SK-N-SH (cell line): ENCODE measurements around the gene ARHGEF7. TPM values are rescaled to one million over a fixed set of nuclear protein-coding genes. Genes with fewer than 3 reads are reported as not detected.

Experiments
- CTCF ChIA-PET: fragments of 300-600, 350-600 bp; formaldehyde crosslinking; extraction: SDS; loops from one replicate; lab custom pipeline; 2021; lab: Yijun Ruan, JAX
- POLR2A ChIA-PET: fragments of 350-600 bp; sonication (Branson Sonifier 250); formaldehyde crosslinking; extraction: SDS; loops from one replicate; lab custom pipeline; 2020; ENCODE audit warnings: antibody characterized with exemption, inconsistent platforms; lab: Yijun Ruan, JAX
- DNase-seq: peaks from one replicate; pipeline ENCODE4 v3.0.0; 2012
- H2AFZ ChIP-seq: fragments of 200-600 bp; sonication (generic); 2 replicates; pipeline ENCODE4 v1.8.1; 2016; ENCODE audit warnings: antibody characterized with exemption, mild to moderate bottlenecking, low read depth
- H3F3A ChIP-seq: fragments of 200-600 bp; sonication (generic); replicated peaks from 2 replicates; pipeline ENCODE3; 2016; ENCODE audit warnings: antibody characterized with exemption, mild to moderate bottlenecking; ENCODE audit not compliant: insufficient read depth
- H3K27ac ChIP-seq, 2 experiments: fragments of 200-500 bp in 1 of 2; fragments of 200-600 bp in 1 of 2; sonication (Bioruptor generic) in 1 of 2; sonication (generic), shearing (Covaris generic) in 1 of 2; 2 replicates each; pipeline versions ENCODE4 v1.5.1 to v1.6.1; 2014 to 2016; ENCODE audit warnings: low read depth in 2 of 2, inconsistent platforms in 1 of 2, low read length in 1 of 2, mild to moderate bottlenecking in 1 of 2, mixed read lengths in 1 of 2
- H3K27me3 ChIP-seq: fragments of 200-600 bp; sonication (generic), shearing (Covaris generic); 2 replicates; pipeline ENCODE4 v1.6.1; 2016; ENCODE audit warnings: mixed run types; ENCODE audit not compliant: insufficient read depth
- H3K36me3 ChIP-seq, 2 experiments: fragments of 200-500 bp in 1 of 2; fragments of 200-600 bp in 1 of 2; sonication (Bioruptor generic) in 1 of 2; sonication (generic) in 1 of 2; replicated peaks in 1 of 2; 2 replicates each; pipeline versions ENCODE3 to v1.5.1; 2014 to 2016; ENCODE audit warnings: low read length in 1 of 2, mild to moderate bottlenecking in 1 of 2; ENCODE audit not compliant: insufficient read depth in 2 of 2, control insufficient read depth in 1 of 2
- H3K4me1 ChIP-seq, 2 experiments: fragments of 200-500 bp in 1 of 2; fragments of 200-600 bp in 1 of 2; sonication (Bioruptor generic) in 1 of 2; sonication (generic), shearing (Covaris generic) in 1 of 2; 2 replicates each; pipeline versions ENCODE4 v1.5.1 to v1.6.1; 2014 to 2016; ENCODE audit warnings: low read depth in 1 of 2, low read length in 1 of 2, mixed run types in 1 of 2; ENCODE audit not compliant: insufficient read depth in 2 of 2, control insufficient read depth in 1 of 2
- H3K4me2 ChIP-seq: fragments of 200-600 bp; sonication (generic), shearing (Covaris generic); 2 replicates; pipeline ENCODE4 v1.6.1; 2017; ENCODE audit warnings: mixed run types
- H3K4me3 ChIP-seq, 2 experiments: fragments of 200-500 bp in 1 of 2; fragments of 200-600 bp in 1 of 2; sonication (Bioruptor generic) in 1 of 2; sonication (generic), shearing (Covaris generic) in 1 of 2; 2 replicates each; pipeline versions ENCODE4 v1.5.1 to v1.8.1; 2014 to 2016; ENCODE audit warnings: low read depth in 2 of 2, inconsistent platforms in 1 of 2, low read length in 1 of 2, mild to moderate bottlenecking in 1 of 2, mixed read lengths in 1 of 2, moderate library complexity in 1 of 2
- H3K79me2 ChIP-seq: fragments of 200-600 bp; sonication (generic); 2 replicates; pipeline ENCODE4 v1.8.1; 2017; ENCODE audit warnings: mild to moderate bottlenecking; ENCODE audit not compliant: insufficient read depth
- H3K9ac ChIP-seq: fragments of 200-600 bp; sonication (generic); 2 replicates; pipeline ENCODE4 v1.6.1; 2017; ENCODE audit warnings: mixed run types
- H3K9me2 ChIP-seq: fragments of 200-600 bp; sonication (generic); 2 replicates; pipeline ENCODE4 v1.6.1; 2017; ENCODE audit warnings: mixed run types
- H3K9me3 ChIP-seq: fragments of 200-600 bp; sonication (generic); 2 replicates; pipeline ENCODE4 v1.6.1; 2017; ENCODE audit warnings: mixed run types, mild to moderate bottlenecking, moderate library complexity
- H4K20me1 ChIP-seq: fragments of 200-600 bp; sonication (generic); 2 replicates; pipeline ENCODE4 v1.6.1; 2017; ENCODE audit warnings: mild to moderate bottlenecking, mixed run types; ENCODE audit not compliant: insufficient read depth
- ELF1 ChIP-seq: IDR thresholded peaks from 2 replicates; pipeline ENCODE4 v1.4.0; 2012
- EP300 ChIP-seq, 2 experiments: IDR thresholded peaks; 2 replicates each; pipeline versions ENCODE4 v1.4.0 to v1.6.1; 2012; ENCODE audit warnings: borderline replicate concordance in 1 of 2, low read depth in 1 of 2, low read length in 1 of 2
- FOXM1 ChIP-seq: IDR thresholded peaks from 2 replicates; pipeline ENCODE4 v1.4.0; 2012; ENCODE audit warnings: low read depth, mild to moderate bottlenecking
- GABPA ChIP-seq: IDR thresholded peaks from 2 replicates; pipeline ENCODE4 v1.4.0; 2012; ENCODE audit warnings: low read depth, mild to moderate bottlenecking
- JUND ChIP-seq: IDR thresholded peaks from 2 replicates; pipeline ENCODE4 v1.4.0; 2012
- MEF2A ChIP-seq: IDR thresholded peaks from 2 replicates; pipeline ENCODE4 v1.4.0; 2012; ENCODE audit warnings: low read depth, borderline replicate concordance
- MXI1 ChIP-seq: IDR thresholded peaks from 2 replicates; pipeline ENCODE4 v1.6.1; 2012; ENCODE audit warnings: mild to moderate bottlenecking, low read depth, low read length, improper control_type of control experiment
- NFIC ChIP-seq: IDR thresholded peaks from 2 replicates; pipeline ENCODE4 v1.4.0; 2012; ENCODE audit warnings: borderline replicate concordance
- REST ChIP-seq: IDR thresholded peaks from 2 replicates; pipeline ENCODE4 v1.6.1; 2012; ENCODE audit warnings: mild to moderate bottlenecking, low read depth, low read length, moderate library complexity
- RFX5 ChIP-seq: IDR thresholded peaks from 2 replicates; pipeline ENCODE4 v1.6.1; 2012; ENCODE audit warnings: mild to moderate bottlenecking, improper control_type of control experiment, low read length
- SIN3A ChIP-seq: IDR thresholded peaks from 2 replicates; pipeline ENCODE4 v1.6.1; 2012; ENCODE audit warnings: low read depth, mild to moderate bottlenecking, low read length, moderate library complexity, borderline replicate concordance
- TAF1 ChIP-seq: IDR thresholded peaks from 2 replicates; pipeline ENCODE4 v1.6.1; 2012; ENCODE audit warnings: low read depth, mild to moderate bottlenecking, low read length, moderate library complexity, borderline replicate concordance
- TEAD4 ChIP-seq: IDR thresholded peaks from 2 replicates; pipeline ENCODE4 v1.4.0; 2012; ENCODE audit warnings: mild to moderate bottlenecking, borderline replicate concordance; ENCODE audit not compliant: insufficient read depth
- USF2 ChIP-seq: fragments of 150-350 bp; IDR thresholded peaks from 2 replicates; pipeline ENCODE4 v1.6.1; 2017; ENCODE audit warnings: antibody characterized with exemption, low read length, low read depth, borderline replicate concordance
- WGBS: methylation state at CpG from one replicate; pipeline ENCODE4 v1.1.6; 2017; ENCODE audit warnings: low lambda C conversion rate; 5-methylcytosine and 5-hydroxymethylcytosine counted together
- polyA plus RNA-seq, 3 experiments: library from polyadenylated mRNA; depleted of rRNA; stranded (reverse); fragments of >200 nt; gene quantifications; 2 replicates each; pipeline ENCODE4 v1.2.3, GENCODE V29; 2012

The ARHGEF7 gene
- polyA plus RNA-seq, 1 of the 3 experiments (the other 2 are of a cell fraction) = 21.6 TPM

GRCh38 chr13:111343186-111343805 lies 228.2 kb downstream of the ARHGEF7 start:
- Histone ChIP-seq H4K20me1 (no peaks in the 10 kb centered on the region), H3K27me3 (peaks cover 4% of the 10 kb centered on the region; the same call in 1 of the 2 replicates), H3K4me1 (no peaks in the 10 kb centered on the region), H3K79me2 (no peaks in the 10 kb centered on the region), H3K4me3 (no peak overlapping the region), H3K27ac (no peak overlapping the region), H3K36me3 (no peaks in the 10 kb centered on the region), H3K9me2 (no peaks in the 10 kb centered on the region), H3F3A (no peaks in the 10 kb centered on the region), H3K4me2 (no peak overlapping the region), H2AFZ (no peak overlapping the region), H3K9ac (no peak overlapping the region), H3K9me3 (no peaks in the 10 kb centered on the region)
- ChIA-PET CTCF (no interaction called here), POLR2A (no interaction called here)
- WGBS = 22% methylated on average over 10 of the region's 11 CpGs
- no peak for TF ChIP-seq NFIC
- no peak for DNase-seq

- Histone ChIP-seq H4K20me1 (no peaks in the 10 kb centered on the region), H3K27ac (no peak overlapping the region), H2AFZ (no peak overlapping the region), H3K4me2 (no peak overlapping the region), H3K79me2 (no peaks in the 10 kb centered on the region), H3F3A (no peaks in the 10 kb centered on the region), H3K27me3 (peaks cover 4% of the 10 kb centered on the region; the same call in 1 of the 2 replicates), H3K9me2 (no peaks in the 10 kb centered on the region), H3K4me3 (no peak overlapping the region), H3K36me3 (no peaks in the 10 kb centered on the region), H3K4me1 (no peaks in the 10 kb centered on the region), H3K9me3 (no peaks in the 10 kb centered on the region), H3K9ac (no peak overlapping the region)
- ChIA-PET POLR2A (no interaction called here), CTCF (interaction anchor here (1.2 kb wide), 1 partner anchor 277 kb away, joined by 3 read pairs; no protein-coding TSS in a partner anchor)
- WGBS = 73% methylated on average over 18 of the region's 25 CpGs
- TF ChIP-seq SIN3A = no peak
- DNase-seq = no peak
These were observed 229.5 kb downstream of the ARHGEF7 start for GRCh38 chr13:111344471-111345191.

- Histone ChIP-seq H3K9me2 (no peaks in the 10 kb centered on the region), H3K4me2 (no peak overlapping the region), H3K4me1 (no peaks in the 10 kb centered on the region), H3K9me3 (no peaks in the 10 kb centered on the region), H3K36me3 (no peaks in the 10 kb centered on the region), H4K20me1 (no peaks in the 10 kb centered on the region), H3K79me2 (no peaks in the 10 kb centered on the region), H3K27me3 (peaks cover 4% of the 10 kb centered on the region; the same call in 1 of the 2 replicates), H3K9ac (no peak overlapping the region), H3F3A (no peaks in the 10 kb centered on the region), H3K27ac (no peak overlapping the region), H3K4me3 (no peak overlapping the region), H2AFZ (no peak overlapping the region)
- CTCF ChIA-PET = no interaction called here
- TF ChIP-seq SIN3A (no peak), TEAD4 (no peak), ELF1 (no peak), EP300 (IDR thresholded peaks at IDR 0.05; ENCODE audit: borderline replicate concordance in 1 of 2, low read depth in 1 of 2, low read length in 1 of 2) (no peak), JUND (no peak), FOXM1 (no peak), MXI1 (no peak), TAF1 (no peak), RFX5 (no peak), USF2 (no peak), MEF2A (no peak), GABPA (no peak), REST (no peak)
- WGBS = 73% methylated on average over 11 of the region's 11 CpGs
- no peak for DNase-seq
- POLR2A ChIA-PET = no interaction called here
These were observed 230.6 kb downstream of the ARHGEF7 start for GRCh38 chr13:111345682-111346081.
